Left kidney (tissue), 2 donors: ENCODE measurements around the gene USP31. TPM values are rescaled to one million over a fixed set of nuclear protein-coding genes. Genes with fewer than 3 reads are reported as not detected.
A peak's percentile ranks its signal among the peaks of the same experiment; 100 is the strongest.

Experiments
- DNase-seq: peaks from one replicate; pipeline ENCODE4 v3.0.0-alpha.2; 2013
- polyA plus RNA-seq: library from polyadenylated mRNA; unstranded; fragments of 120-200 nt; gene quantifications from one replicate; pipeline ENCODE4 v1.2.1, GENCODE V29; 2013; ENCODE audit not compliant: insufficient read length

USP31 gene
- polyA plus RNA-seq, 1 donor: 8.4 TPM

DNA sequence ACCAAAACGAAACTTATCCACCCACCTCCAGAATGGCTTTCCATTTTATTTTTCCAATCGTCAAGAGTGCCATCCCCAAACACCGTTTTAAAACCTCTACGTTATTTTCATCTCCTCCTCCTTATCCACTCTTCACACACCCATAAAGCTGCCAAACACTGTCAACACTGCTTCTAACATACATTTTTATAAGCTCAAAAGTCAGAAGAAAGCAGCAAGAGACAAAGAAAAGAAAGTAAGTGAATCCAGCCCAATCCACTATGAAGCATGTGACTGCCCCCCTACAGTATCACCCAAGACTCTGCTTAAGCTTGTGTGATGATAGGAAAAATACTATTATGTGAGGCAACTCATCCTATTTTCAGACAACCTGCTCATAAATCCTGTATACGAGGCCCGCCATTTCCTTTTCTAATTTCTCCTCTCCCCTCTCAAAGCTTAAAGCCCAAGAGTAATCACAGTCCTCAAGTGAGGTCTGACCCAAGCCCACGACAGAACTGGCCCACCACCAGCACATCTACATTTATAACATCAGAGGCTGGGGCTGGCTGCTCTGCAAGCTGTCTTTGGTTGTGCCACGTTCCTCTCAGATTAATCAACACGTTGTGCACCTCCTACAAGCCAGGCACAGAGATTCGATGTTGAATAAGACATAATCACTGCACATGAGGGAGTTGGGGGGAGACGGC, 16.3 kb downstream of the USP31 start:
- no peak for DNase-seq

DNA sequence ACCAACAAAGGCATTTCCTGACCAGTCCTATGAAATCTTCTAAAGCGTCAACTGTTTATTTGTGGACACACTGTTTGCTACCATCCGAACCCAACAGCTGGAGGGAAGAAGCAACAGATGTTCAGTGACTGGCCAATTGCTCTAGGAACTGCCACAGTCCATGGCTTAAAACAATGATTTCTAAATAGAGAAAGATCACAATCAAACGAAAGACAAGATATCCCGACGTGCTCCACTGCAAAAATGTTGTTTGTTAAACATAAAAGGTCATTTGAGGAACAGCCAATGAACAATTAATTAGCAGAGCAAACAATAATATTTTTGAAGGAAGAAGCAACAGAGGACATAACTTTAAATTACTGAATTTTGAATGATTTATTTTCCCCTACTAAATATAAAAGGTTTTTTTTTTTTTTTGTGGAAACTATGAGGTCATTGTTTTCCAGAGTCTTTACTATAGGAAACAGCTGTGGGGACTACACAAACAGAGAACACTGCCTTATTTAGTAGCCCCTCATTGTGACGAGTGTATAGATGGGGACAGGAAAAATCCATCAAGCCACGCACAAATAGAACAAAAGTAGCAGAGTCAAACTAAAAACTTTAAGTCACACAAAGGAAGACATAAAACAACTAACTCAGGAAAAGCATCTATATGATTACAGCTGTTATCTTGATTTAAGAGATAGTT, 17.2 kb downstream of the USP31 start:
- peak; percentile 66 for DNase-seq

DNA sequence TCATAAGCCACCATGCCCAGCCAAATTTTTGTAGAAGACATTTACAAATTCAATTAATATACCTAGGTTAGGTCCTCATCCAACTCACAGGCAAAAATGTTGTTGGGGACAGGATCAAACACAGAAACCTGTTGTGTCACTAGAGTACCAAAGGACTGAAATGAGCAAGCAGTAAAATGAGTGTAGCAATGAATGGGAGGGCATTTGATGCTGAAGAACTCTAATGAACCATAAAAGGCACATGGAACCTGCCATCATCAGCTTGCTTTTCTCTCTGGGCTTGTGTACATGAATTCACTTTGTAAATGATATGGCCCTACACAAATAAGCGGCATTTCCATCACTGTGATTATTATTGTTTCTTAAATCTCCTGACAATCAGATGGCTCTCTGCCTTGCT, 17.8 kb downstream of the USP31 start:
- DNase-seq: no peak

DNA sequence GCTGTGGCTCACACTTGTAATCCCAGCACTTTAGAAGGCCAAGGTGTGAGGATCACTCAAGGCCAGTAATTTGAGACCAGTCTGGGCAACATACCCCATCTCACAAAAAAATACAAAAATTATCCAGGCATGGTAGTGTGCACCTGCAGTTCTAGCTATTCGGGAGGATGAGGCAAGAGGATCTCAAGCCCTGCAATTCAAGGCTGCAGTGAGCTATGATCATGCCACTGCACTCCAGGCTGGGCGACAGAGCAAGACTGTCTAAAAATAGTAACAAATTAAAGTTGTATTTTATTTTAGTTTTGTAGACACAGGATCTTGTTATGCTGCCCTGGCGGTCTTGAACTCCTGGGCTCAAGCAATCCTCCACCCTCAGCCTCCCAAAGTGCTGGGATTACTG, 18.2 kb downstream of the USP31 start:
- DNase-seq: no peak

GRCh38 chr16:23129686-23130085, 19.6 kb downstream of the USP31 start:
- no peak for DNase-seq

GRCh38 chr16:23128056-23128455, 21.2 kb downstream of the USP31 start:
- DNase-seq: no peak

DNA sequence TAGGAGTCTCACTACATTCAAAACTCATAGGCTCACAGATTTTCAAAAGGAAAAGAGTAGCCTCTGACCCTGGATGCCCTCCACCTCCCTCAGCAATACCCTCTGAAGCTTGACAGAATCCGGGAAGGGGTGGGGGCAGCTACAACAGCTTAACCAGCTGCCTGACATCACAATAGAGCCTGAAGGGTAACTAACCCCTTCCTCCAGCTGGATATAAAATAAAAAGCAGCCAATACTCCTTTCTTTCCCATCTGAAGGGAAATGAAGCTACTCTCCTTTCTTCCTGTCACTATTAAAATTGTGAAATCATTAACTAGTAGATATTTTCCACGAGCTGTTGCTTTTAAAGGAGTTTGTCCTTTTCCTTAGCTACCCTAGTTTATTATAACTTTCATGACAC, 24.0 kb downstream of the USP31 start:
- no peak for DNase-seq

DNA sequence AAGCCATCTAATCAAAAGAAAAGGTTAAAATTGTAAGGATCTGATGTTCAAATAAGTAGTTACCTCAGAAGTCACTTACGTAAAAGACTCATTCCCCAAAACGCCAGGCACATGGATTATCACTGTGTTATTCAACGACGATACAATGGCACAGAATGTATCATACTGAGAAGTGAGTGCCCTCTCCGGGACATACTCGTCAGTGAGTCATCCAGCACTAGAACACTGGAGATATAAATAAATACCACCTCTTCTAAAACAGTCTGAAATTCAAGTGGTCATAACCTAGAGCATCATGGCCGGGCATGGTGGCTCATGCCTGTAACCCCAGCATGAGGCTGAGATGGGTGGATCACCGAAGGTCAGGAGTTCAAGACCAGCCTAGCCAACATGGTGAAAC, 24.9 kb downstream of the USP31 start:
- no peak for DNase-seq

GRCh38 chr16:23122144-23122543, 27.1 kb downstream of the USP31 start:
- DNase-seq: no peak

DNA sequence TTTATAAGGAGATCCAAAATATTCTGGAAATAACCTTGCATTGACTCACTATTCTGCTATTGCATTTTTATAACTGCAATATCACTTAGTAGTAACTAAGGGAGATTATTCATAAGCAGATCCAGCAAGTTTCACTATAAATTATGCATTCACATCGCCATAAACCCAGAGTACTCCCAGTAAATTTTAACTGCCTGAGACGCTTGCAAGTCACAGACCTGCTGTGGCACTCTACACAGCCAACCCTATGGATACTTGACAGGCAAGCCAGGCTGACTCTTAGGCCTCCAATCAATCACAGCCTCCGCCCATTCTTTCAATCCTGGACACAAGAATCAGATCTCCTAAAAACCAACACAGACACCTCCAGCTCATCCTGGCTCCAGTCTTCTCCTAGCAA, 28.2 kb downstream of the USP31 start:
- DNase-seq: no peak

DNA sequence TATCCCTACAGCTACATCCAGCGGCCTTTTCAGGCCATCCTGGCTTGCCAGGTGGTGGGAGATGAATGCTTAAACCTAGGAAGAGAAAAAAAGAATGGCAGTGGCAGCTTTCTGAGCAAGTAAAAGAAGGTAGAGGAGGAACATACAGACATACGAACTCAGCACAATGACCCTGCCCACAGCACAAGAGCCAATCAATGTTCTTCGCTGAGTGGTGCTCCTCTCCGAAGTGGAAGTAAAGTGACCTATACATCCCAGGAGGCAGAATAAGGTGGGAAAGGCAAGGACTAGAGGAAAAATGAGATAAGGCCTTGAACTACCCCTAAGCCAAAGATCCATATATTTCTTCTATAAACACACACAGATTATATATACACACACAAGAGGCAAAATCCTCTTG, 28.7 kb downstream of the USP31 start:
- no peak for DNase-seq

DNA sequence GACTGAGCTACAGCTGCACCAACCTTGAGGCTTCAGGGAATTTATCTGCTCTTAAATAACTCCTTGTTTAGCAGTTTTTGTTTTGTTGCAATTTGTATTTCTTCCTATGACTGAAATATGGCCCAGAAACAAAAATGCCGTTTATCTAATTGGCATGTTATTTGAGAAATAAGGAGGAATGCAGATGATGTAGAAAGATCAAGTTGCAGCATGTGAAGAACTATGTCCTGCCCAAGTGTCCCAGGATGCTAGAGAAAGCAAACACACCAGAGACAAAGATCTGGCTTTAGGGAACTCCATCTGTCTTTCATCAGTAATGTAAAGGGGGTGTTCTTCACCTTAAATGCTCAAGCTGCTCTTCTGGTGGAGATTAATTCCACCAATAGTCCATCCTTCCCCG, 29.7 kb downstream of the USP31 start:
- no peak for DNase-seq

DNA sequence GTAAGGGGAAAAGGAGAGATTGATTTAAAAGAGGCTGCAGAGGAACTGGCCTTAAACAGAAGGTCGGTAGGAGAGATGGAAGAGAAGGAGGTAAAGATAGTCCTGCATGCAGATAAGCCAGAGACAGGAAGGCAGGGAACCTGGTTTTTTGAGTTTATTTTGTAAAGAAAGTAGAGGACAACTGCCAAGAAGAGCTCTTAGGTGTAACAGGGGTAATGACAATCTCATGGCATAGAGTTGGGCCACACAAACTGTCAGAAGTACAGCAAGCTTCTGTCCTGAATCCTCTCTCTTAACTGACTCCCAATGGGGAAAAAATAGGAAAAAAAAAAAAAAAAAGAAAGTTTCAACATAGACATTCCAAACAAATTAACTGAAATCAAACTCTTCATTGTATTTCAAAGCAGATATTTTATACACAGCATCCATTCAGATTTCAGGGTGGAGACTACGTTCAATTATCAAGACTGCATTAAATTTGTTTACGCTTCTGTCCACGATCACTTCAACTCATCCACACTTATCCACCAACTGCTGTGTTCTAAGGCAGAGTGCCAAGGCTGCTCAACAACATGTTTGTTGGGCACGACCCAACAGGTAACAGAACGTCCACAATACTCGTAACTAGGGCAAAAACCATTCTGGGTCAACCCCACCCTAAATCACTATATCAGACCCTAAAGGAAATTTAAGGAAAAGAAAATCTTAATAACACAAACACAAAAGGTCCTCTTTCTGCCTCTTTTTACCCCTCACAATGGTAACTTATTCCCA, 34.9 kb downstream of the USP31 start:
- no peak for DNase-seq

- no peak for DNase-seq
These were observed 36.1 kb downstream of the USP31 start for GRCh38 chr16:23113185-23113584.

- no peak for DNase-seq
These were observed 38.9 kb downstream of the USP31 start for GRCh38 chr16:23110257-23110899.

DNA sequence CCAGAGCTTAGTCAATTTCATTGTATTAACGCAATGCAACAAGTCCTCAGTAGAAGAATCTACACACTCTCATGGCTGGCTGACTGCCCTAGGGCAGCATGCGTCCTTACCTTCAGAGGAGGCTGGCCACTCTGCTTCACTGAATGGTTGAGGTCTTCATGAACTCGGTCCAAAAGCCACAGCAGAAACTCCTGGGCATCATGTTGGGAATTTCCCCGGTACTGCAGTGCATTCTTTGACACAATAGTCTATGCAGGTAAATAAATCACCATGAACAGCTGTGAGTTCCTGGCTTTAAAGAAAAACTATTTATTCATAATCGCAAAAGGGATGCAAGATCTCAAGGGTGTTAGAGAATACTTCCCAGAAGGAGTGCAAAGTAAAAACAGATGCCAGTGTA, 41.3 kb downstream of the USP31 start:
- no peak for DNase-seq

GRCh38 chr16:23107117-23107516, 42.1 kb downstream of the USP31 start:
- no peak for DNase-seq

DNA sequence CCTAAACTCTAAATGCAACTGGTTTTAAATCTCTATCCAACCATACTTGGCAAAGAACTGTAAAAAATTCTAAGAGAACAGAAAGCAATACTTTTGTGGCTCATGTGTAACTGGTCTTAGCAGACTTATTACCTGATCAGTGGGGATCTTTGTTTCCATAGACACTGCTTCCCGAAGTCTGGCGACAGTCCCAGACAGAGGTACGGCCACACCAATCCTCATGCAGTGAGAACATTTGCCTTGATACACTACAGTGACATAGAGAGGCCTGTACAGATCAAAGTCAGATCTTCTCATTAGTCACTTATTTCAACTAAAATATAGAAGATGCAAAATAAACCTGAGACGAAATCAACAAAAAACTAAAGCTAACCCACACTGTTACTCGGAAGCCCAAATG, 43.9 kb downstream of the USP31 start:
- DNase-seq: no peak

- no peak for DNase-seq
These were observed 45.0 kb downstream of the USP31 start for GRCh38 chr16:23104032-23104955.

- no peak for DNase-seq
These were observed 45.6 kb downstream of the USP31 start for GRCh38 chr16:23103603-23104002.

GRCh38 chr16:23101012-23101550, 48.2 kb downstream of the USP31 start:
- no peak for DNase-seq
